Myometrial cell (primary cell): ENCODE measurements around the gene KCTD10. TPM values are rescaled to one million over a fixed set of nuclear protein-coding genes. Genes with fewer than 3 reads are reported as not detected.

Source experiments
- total RNA-seq: library from RNA; depleted of rRNA; stranded (reverse); fragments of >200 nt; gene quantifications from 2 replicates; pipeline ENCODE4 v1.2.3, GENCODE V29; 2015

The KCTD10 gene, protein sequence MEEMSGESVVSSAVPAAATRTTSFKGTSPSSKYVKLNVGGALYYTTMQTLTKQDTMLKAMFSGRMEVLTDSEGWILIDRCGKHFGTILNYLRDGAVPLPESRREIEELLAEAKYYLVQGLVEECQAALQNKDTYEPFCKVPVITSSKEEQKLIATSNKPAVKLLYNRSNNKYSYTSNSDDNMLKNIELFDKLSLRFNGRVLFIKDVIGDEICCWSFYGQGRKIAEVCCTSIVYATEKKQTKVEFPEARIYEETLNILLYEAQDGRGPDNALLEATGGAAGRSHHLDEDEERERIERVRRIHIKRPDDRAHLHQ
- total RNA-seq, result 57.2 and 65.2 TPM in 2 replicates

DNA sequence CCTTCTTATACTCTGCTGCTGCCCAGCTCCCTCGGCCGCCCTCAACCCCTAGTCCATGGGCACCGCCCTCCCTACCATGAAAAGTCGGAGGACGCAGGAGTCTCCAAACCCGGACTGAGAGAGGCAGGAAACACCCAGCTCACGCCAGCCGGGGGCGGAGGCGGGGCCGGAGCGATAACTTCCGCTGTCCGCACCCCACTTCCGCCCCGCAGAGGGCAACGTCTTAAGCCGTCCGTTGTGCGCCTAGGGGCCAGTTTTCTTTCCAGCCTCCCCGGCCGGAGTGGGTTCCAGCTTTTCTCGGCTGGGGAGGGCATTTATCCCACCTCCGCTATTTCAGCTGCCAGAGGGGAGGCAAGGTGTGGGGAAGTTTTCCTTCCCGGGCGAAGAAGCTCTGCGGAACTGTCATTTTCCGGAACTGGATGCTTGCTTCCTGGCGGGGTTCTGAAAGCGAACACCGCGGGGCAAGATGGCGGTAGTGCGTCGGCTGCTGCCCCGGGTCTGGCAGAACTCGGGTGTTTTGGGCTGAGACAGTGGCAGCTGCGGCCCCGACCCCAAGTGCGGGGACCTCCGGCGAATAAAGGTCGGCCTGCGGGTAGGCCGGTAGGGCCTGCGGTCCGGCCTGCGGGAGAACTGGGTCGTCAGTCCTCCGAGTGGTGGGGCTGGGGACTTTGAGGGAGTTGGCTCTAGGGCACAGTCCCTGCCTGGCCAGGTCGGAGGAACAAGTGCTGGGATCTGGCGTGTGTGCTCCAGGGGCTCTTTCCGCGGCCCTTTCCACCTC is at the start of gene KCTD10, which contains the start of gene UBE3B:
KCTD10 (minus strand) TSS at position 116 of the 778 bp plus-strand sequence; CDS start at position 78, 38 bp downstream.
UBE3B (plus strand) TSS at position 450 of the 778 bp plus-strand sequence. CDS start 5,918 bp downstream, outside the sequence.

Other genes starting within 250 kb of the KCTD10 start
- gene FOXN4, start 168.0 kb downstream of the KCTD10 start, total RNA-seq, result not detected in 2 replicates
- gene MYO1H, start 129.4 kb downstream of the KCTD10 start, total RNA-seq, result not detected in 2 replicates
- 42.4 and 42.5 TPM in 2 replicates for gene UBE3B, start 334 bp upstream of the KCTD10 start, total RNA-seq
- 126 and 129 TPM in 2 replicates for gene MMAB, start 96.2 kb upstream of the KCTD10 start, total RNA-seq
- gene MVK, start 96.5 kb upstream of the KCTD10 start, total RNA-seq, result 70.2 and 120 TPM in 2 replicates
- gene FAM222A, start 236.5 kb upstream of the KCTD10 start, total RNA-seq, result 0.58 and 0.71 TPM in 2 replicates